ENCODE results near the gene GLS2.
"Not testable (repeated sequence)": the region's sequence is repeated elsewhere in the genome, so short reads cannot be mapped to it uniquely, and the experiment has no call there.

GLS2 gene

GRCh38 chr12:56462565-56462964 is 25.4 kb downstream of the GLS2 start:
- Histone ChIP-seq H3K4me3 (ENCODE audit: low read length) (no peak overlapping the region), H3K4me1 (ENCODE audit: control insufficient read depth, insufficient read depth, low read length) (peaks cover 3% of the 10 kb centered on the region), H3K9ac (ENCODE audit: low read length) (peak overlapping the region; percentile 19), H3K9me3 (ENCODE audit: control insufficient read depth, low read length) (no peaks in the 10 kb centered on the region), H3K27me3 (replicated peaks; ENCODE audit: control insufficient read depth, insufficient read depth, low read length) (no peaks in the 10 kb centered on the region), H3K36me3 (ENCODE audit: control insufficient read depth, insufficient read depth, low read length, severe bottlenecking) (no peaks in the 10 kb centered on the region)
- no peak for DNase-seq (ENCODE audit: low read depth)

DNA sequence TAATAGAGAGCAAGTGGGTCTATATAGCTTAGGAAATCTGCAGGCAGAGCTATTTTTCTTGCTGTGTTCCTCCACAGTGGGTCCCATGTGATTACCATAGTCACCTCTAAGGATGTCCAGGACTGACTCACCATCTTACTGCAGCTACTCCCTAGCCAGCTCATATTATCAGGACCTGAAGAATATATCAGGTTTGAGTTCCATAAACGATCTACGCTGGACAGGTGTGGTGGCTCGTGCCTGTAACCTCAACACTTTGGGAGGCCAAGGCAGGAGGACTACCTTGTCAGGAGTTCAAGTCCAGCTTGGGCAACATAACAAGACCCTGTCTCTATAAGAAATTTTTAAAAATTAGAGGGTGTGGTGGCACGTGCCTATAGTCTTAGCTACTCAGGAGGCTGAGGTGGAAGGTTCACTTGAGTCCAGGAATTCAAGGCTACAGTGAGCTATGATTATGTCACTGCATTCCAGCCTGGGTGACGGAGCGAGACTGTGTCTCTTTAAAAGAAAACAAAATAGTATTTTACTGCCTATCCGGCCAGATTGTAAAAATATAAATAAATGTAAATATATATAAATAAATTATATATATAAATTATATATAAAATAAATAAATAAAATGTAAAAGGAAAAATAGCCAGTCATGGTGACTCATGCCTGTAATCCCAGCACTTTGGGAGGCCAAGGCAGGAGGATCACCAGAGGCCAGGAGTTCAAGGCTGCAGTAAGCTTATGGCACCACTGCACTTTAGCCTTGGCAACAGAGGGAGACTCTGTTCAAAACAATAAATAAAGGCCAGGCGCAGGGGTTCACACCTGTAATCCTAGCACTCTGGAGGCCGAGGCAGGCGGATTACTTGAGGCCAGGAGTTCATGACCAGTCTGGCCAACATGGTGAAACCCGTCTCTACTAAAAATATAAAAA is 26.5 kb downstream of the GLS2 start:
- no peaks in the 10 kb centered on the region for H3K27me3 ChIP-seq (replicated peaks; ENCODE audit: control insufficient read depth, insufficient read depth, low read length)
- H3K9me3 ChIP-seq (ENCODE audit: control insufficient read depth, low read length), result no peaks in the 10 kb centered on the region
- DNase-seq (ENCODE audit: low read depth), result peak; percentile 11
- peaks cover 3% of the 10 kb centered on the region for H3K4me1 ChIP-seq (ENCODE audit: control insufficient read depth, insufficient read depth, low read length)
- no peaks in the 10 kb centered on the region for H3K36me3 ChIP-seq (ENCODE audit: control insufficient read depth, insufficient read depth, low read length, severe bottlenecking)
- no peak overlapping the region for H3K9ac ChIP-seq (ENCODE audit: low read length)
- H3K4me3 ChIP-seq (ENCODE audit: low read length), result no peak overlapping the region

DNA sequence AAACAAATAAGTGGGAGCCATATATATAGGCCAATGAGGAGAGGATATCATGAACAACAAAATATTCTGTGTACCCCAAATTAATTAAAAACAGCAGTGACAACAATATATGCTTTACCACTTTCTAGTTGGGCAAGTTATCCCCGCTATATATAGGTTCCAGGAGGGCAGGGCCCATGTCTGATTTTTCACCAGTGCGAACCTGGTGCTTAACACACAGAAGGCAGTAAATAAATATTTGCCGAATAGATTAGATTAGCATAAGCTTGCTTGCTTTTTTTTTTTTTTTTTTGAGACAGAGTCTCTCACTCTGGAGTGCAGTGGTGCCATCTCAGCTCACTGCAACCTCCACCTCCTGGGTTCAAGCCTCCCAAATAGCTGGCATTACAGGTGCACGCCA is 30.1 kb downstream of the GLS2 start:
- H3K36me3 ChIP-seq (ENCODE audit: control insufficient read depth, insufficient read depth, low read length, severe bottlenecking), result no peaks in the 10 kb centered on the region
- H3K4me1 ChIP-seq (ENCODE audit: control insufficient read depth, insufficient read depth, low read length), result no peaks in the 10 kb centered on the region
- H3K9me3 ChIP-seq (ENCODE audit: control insufficient read depth, low read length), result no peaks in the 10 kb centered on the region
- H3K9ac ChIP-seq (ENCODE audit: low read length), result no peak overlapping the region
- peaks cover 7% of the 10 kb centered on the region for H3K27me3 ChIP-seq (replicated peaks; ENCODE audit: control insufficient read depth, insufficient read depth, low read length)
- H3K4me3 ChIP-seq (ENCODE audit: low read length), result no peak overlapping the region
- no peak for DNase-seq (ENCODE audit: low read depth)

GRCh38 chr12:56454557-56454956 is 33.4 kb downstream of the GLS2 start, which contains the start of gene MIP:
TSS of gene MIP (minus strand) at chr12:56454657. CDS start at chr12:56454613, 44 bp downstream.
- H3K36me3 ChIP-seq (ENCODE audit: control insufficient read depth, insufficient read depth, low read length, severe bottlenecking), result no peaks in the 10 kb centered on the region
- H3K27me3 ChIP-seq (replicated peaks; ENCODE audit: control insufficient read depth, insufficient read depth, low read length), result peaks cover 7% of the 10 kb centered on the region
- no peaks in the 10 kb centered on the region for H3K9me3 ChIP-seq (ENCODE audit: control insufficient read depth, low read length)
- DNase-seq (ENCODE audit: low read depth), result no peak
- no peak within 1 kb of the TSS for H3K9ac ChIP-seq (ENCODE audit: low read length)
- H3K4me3 ChIP-seq (ENCODE audit: low read length), result no peak within 1 kb of the TSS
- peaks cover 3% of the 10 kb centered on the region for H3K4me1 ChIP-seq (ENCODE audit: control insufficient read depth, insufficient read depth, low read length)

DNA sequence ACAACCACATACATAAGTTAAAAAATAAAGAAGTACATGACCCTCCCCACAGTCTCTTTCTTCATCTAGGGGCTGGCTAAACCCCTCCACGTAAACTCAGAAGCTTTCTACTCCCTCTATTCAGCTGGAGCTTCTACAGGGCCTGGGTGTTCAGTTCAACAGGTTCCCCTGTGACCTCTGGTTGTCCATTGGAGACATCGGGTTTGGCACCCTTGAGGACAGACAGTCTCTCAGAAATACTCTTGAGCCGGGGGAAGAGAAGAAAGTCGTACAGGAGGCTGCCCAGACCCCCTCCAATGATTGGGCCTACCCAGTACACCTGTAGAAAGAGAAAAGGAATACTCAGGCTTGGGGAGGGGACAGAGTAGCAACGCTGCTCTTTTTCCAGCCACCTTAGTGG is 36.8 kb downstream of the GLS2 start:
- no peak for DNase-seq (ENCODE audit: low read depth)
- peaks cover 7% of the 10 kb centered on the region for H3K27me3 ChIP-seq (replicated peaks; ENCODE audit: control insufficient read depth, insufficient read depth, low read length)
- H3K9me3 ChIP-seq (ENCODE audit: control insufficient read depth, low read length), result no peaks in the 10 kb centered on the region
- no peaks in the 10 kb centered on the region for H3K36me3 ChIP-seq (ENCODE audit: control insufficient read depth, insufficient read depth, low read length, severe bottlenecking)
- H3K9ac ChIP-seq (ENCODE audit: low read length), result no peak overlapping the region
- H3K4me3 ChIP-seq (ENCODE audit: low read length), result no peak overlapping the region
- H3K4me1 ChIP-seq (ENCODE audit: control insufficient read depth, insufficient read depth, low read length), result peaks cover 4% of the 10 kb centered on the region

DNA sequence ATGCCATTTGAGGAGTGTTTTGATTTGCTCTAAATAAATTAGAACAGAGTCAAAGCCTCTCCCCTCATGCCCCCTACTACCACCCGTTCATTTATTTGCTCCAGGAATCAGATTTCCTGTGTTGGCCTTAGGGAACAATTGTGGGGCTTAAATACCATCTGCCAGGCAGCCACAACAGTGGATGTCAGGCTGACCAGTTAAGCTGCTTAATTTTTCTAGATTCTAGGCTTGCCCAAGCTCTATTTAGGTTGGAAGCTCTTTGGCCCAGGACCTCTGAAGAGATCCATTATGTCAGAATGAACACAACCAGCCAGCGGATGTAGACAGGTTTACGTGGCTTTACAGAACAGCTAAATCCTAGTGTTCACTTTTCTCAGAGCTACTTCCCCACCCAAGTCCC is 37.7 kb downstream of the GLS2 start:
- Histone ChIP-seq H3K9ac (ENCODE audit: low read length) (no peak overlapping the region), H3K36me3 (ENCODE audit: control insufficient read depth, insufficient read depth, low read length, severe bottlenecking) (no peaks in the 10 kb centered on the region), H3K27me3 (replicated peaks; ENCODE audit: control insufficient read depth, insufficient read depth, low read length) (peaks cover 7% of the 10 kb centered on the region), H3K4me3 (ENCODE audit: low read length) (no peak overlapping the region), H3K9me3 (ENCODE audit: control insufficient read depth, low read length) (no peaks in the 10 kb centered on the region), H3K4me1 (ENCODE audit: control insufficient read depth, insufficient read depth, low read length) (peaks cover 4% of the 10 kb centered on the region)
- no peak for DNase-seq (ENCODE audit: low read depth)

GRCh38 chr12:56449622-56449984 is 38.4 kb downstream of the GLS2 start:
- Histone ChIP-seq H3K27me3 (replicated peaks; ENCODE audit: control insufficient read depth, insufficient read depth, low read length) (peaks cover 7% of the 10 kb centered on the region), H3K4me3 (ENCODE audit: low read length) (peak overlapping the region; percentile 89), H3K9me3 (ENCODE audit: control insufficient read depth, low read length) (no peaks in the 10 kb centered on the region), H3K36me3 (ENCODE audit: control insufficient read depth, insufficient read depth, low read length, severe bottlenecking) (no peaks in the 10 kb centered on the region), H3K9ac (ENCODE audit: low read length) (peak overlapping the region; percentile 86), H3K4me1 (ENCODE audit: control insufficient read depth, insufficient read depth, low read length) (peaks cover 4% of the 10 kb centered on the region)
- no peak for DNase-seq (ENCODE audit: low read depth)

- H3K9ac ChIP-seq (ENCODE audit: low read length), result peak within 1 kb of the TSS; percentile 86
- DNase-seq (ENCODE audit: low read depth), result peak; percentile 96
- H3K9me3 ChIP-seq (ENCODE audit: control insufficient read depth, low read length), result no peaks in the 10 kb centered on the region
- H3K27me3 ChIP-seq (replicated peaks; ENCODE audit: control insufficient read depth, insufficient read depth, low read length), result peaks cover 7% of the 10 kb centered on the region
- peaks cover 4% of the 10 kb centered on the region for H3K4me1 ChIP-seq (ENCODE audit: control insufficient read depth, insufficient read depth, low read length)
- H3K36me3 ChIP-seq (ENCODE audit: control insufficient read depth, insufficient read depth, low read length, severe bottlenecking), result no peaks in the 10 kb centered on the region
- peak within 1 kb of the TSS; percentile 89 for H3K4me3 ChIP-seq (ENCODE audit: low read length)
Observed at GRCh38 chr12:56448860-56449621, 38.9 kb downstream of the GLS2 start, which contains the start of gene TIMELESS. TSS of gene TIMELESS (minus strand) at chr12:56449426. CDS start at chr12:56434170, 15,256 bp downstream.

DNA sequence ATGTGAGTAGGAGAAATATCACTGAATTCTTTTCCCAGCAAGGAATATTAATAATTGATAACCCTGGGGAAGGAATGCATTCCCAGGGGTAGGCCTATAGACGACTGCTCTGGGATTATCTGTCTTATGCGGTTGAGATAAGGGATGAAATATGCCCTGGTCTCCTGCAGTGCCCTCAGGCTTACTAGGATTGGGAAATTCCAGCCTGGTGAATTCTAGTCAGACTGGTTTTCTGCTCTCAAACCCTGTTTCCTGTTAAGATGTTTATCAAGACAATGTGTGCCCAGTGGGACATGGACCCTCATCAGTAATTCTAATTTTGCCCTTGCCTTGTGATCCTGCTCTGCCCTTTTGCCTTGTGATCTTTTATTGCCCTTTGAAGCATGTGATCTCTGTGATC is 44.8 kb downstream of the GLS2 start:
- not testable (repeated sequence) for H3K36me3 ChIP-seq (ENCODE audit: control insufficient read depth, insufficient read depth, low read length, severe bottlenecking); H3K27me3 ChIP-seq (replicated peaks; ENCODE audit: control insufficient read depth, insufficient read depth, low read length); H3K9me3 ChIP-seq (ENCODE audit: control insufficient read depth, low read length); DNase-seq (ENCODE audit: low read depth); H3K4me1 ChIP-seq (ENCODE audit: control insufficient read depth, insufficient read depth, low read length); H3K4me3 ChIP-seq (ENCODE audit: low read length); H3K9ac ChIP-seq (ENCODE audit: low read length)

- Histone ChIP-seq H3K36me3 (ENCODE audit: control insufficient read depth, insufficient read depth, low read length, severe bottlenecking) (no peaks in the 10 kb centered on the region), H3K27me3 (replicated peaks; ENCODE audit: control insufficient read depth, insufficient read depth, low read length) (no peaks in the 10 kb centered on the region), H3K4me3 (ENCODE audit: low read length) (no peak overlapping the region), H3K9me3 (ENCODE audit: control insufficient read depth, low read length) (no peaks in the 10 kb centered on the region), H3K4me1 (ENCODE audit: control insufficient read depth, insufficient read depth, low read length) (no peaks in the 10 kb centered on the region), H3K9ac (ENCODE audit: low read length) (no peak overlapping the region)
- no peak for DNase-seq (ENCODE audit: low read depth)
Observed at GRCh38 chr12:56437430-56438176, 50.4 kb downstream of the GLS2 start.

DNA sequence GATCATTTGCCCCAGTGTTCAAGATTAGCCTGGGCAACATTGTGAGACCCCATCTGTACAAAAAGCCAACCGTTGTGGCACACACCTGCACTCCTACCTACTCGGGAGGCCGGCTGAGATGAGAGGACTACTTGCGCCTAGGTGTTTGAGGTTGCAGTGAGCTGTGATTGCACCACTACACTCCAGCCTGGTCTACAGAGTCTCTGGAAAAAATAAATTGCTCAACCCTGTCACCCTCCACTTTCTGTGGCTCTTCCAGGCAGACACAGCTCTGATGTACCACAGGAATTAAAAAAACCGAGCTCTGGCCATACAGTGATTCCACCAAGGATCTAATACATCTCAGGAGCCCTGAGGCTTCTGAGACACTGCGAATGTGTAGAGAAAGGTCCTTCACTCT is 53.1 kb downstream of the GLS2 start:
- no peak overlapping the region for H3K4me3 ChIP-seq (ENCODE audit: low read length)
- H3K9me3 ChIP-seq (ENCODE audit: control insufficient read depth, low read length), result no peaks in the 10 kb centered on the region
- H3K27me3 ChIP-seq (replicated peaks; ENCODE audit: control insufficient read depth, insufficient read depth, low read length), result no peaks in the 10 kb centered on the region
- H3K9ac ChIP-seq (ENCODE audit: low read length), result no peak overlapping the region
- H3K36me3 ChIP-seq (ENCODE audit: control insufficient read depth, insufficient read depth, low read length, severe bottlenecking), result no peaks in the 10 kb centered on the region
- peaks cover 3% of the 10 kb centered on the region for H3K4me1 ChIP-seq (ENCODE audit: control insufficient read depth, insufficient read depth, low read length)
- DNase-seq (ENCODE audit: low read depth), result no peak
